Activated CD4-positive, alpha-beta T cell treated with anti-CD3 and anti-CD28 coated beads, Interleukin-2, amount 50 U/mL, for 48 hours (primary cell): ENCODE data around the gene TMEM119.
"Not testable (repeated sequence)": the region's sequence is repeated elsewhere in the genome, so short reads cannot be mapped to it uniquely, and the experiment has no call there.

Experiments used
- DNase-seq, 2 experiments: peaks; one replicate each; pipeline ENCODE4 v3.0.0-alpha.2; 2020

The TMEM119 gene

GRCh38 chr12:108633534-108634248 lies 35.8 kb upstream of the TMEM119 start, which contains the start of gene SELPLG:
Gene SELPLG, minus strand, starts transcription at chr12:108633894. Its CDS starts 9,587 bp downstream, at chr12:108624307.
- DNase-seq: peak; percentile 80 to 86

GRCh38 chr12:108633081-108633533 lies 35.2 kb upstream of the TMEM119 start:
- DNase-seq: peak in 1 of 2 experiments; percentile 18

GRCh38 chr12:108631261-108631660 lies 33.4 kb upstream of the TMEM119 start:
- not testable (repeated sequence) for DNase-seq

GRCh38 chr12:108630481-108631207 lies 32.8 kb upstream of the TMEM119 start:
- peak in 1 of 2 experiments; percentile 38 for DNase-seq

- DNase-seq: peak in 1 of 2 experiments; percentile 75
Observed at GRCh38 chr12:108629824-108630476, 32.1 kb upstream of the TMEM119 start.

- DNase-seq: peak in 1 of 2 experiments; percentile 47
Observed at GRCh38 chr12:108629151-108629550, 31.3 kb upstream of the TMEM119 start.

- no peak for DNase-seq
Observed at GRCh38 chr12:108627134-108627920, 29.4 kb upstream of the TMEM119 start.

- DNase-seq: no peak
Observed at GRCh38 chr12:108625228-108625627, 27.3 kb upstream of the TMEM119 start.

GRCh38 chr12:108623577-108623976 lies 25.7 kb upstream of the TMEM119 start:
- DNase-seq: no peak

GRCh38 chr12:108622921-108623514 lies 25.1 kb upstream of the TMEM119 start:
- DNase-seq: no peak

GRCh38 chr12:108622421-108622820 lies 24.5 kb upstream of the TMEM119 start:
- no peak for DNase-seq

GRCh38 chr12:108621161-108621560 lies 23.3 kb upstream of the TMEM119 start:
- DNase-seq: no peak

GRCh38 chr12:108620236-108620879 lies 22.5 kb upstream of the TMEM119 start:
- no peak for DNase-seq

- no peak for DNase-seq
Observed at GRCh38 chr12:108619369-108620160, 21.7 kb upstream of the TMEM119 start.

GRCh38 chr12:108618953-108619274 lies 21.0 kb upstream of the TMEM119 start:
- not testable (repeated sequence) for DNase-seq

- peak; percentile 82 to 84 for DNase-seq
Observed at GRCh38 chr12:108618079-108618952, 20.4 kb upstream of the TMEM119 start.

GRCh38 chr12:108616941-108617858 lies 19.3 kb upstream of the TMEM119 start:
- DNase-seq: peak; percentile 82 to 88

- no peak for DNase-seq
Observed at GRCh38 chr12:108616359-108616758, 18.5 kb upstream of the TMEM119 start.

GRCh38 chr12:108615918-108616317 lies 18.0 kb upstream of the TMEM119 start:
- DNase-seq: no peak
